Measurements from ENCODE around the gene PARD3. TPM values are rescaled to one million over a fixed set of nuclear protein-coding genes. Genes with fewer than 3 reads are reported as not detected.

Gene PARD3
- total RNA-seq, 2 experiments from 2014 or later: 0.29 to 0.94 TPM

GRCh38 chr10:34184939-34185386 is 630.1 kb downstream of the PARD3 start:
- CTCF ChIA-PET: no interaction called here
- Mint-ChIP-seq H3K36me3 (no peaks in the 10 kb centered on the region), H3K4me3 (no peak overlapping the region)

DNA sequence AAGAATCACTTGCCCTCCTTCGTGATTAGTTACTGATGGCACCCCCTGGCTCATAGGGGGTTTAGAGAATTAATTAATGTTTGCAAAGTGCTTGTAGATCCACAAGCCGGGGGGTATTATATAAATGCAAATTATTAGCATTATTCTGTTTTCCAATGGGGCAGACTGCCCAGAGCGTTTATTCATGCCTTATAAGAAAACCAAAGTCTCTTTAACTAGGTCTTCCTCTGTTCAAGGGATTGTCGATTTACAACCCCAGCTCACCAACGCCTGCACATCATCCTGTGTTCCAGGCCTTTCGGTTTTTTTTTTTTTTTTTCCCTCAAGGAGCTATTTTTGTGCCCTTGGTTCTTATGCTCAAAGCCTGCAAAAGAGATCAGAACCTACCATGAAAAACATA is 630.7 kb downstream of the PARD3 start:
- DNase-seq (no peak), ATAC-seq (no peak)
- Mint-ChIP-seq H3K27ac (no peak overlapping the region), H3K36me3 (no peaks in the 10 kb centered on the region), H3K27me3 (no peaks in the 10 kb centered on the region), H3K9me3 (ENCODE audit: low read depth) (no peaks in the 10 kb centered on the region), H3K4me1 (no peaks in the 10 kb centered on the region), H3K4me3 (no peak overlapping the region)
- CTCF ChIA-PET: no interaction called here

More at GRCh38 chr10:34184939-34185386, 630.1 kb downstream of the PARD3 start:
- no peaks in the 10 kb centered on the region for H3K9me3 Mint-ChIP-seq (ENCODE audit: low read depth)
- no peak for ATAC-seq
- no peaks in the 10 kb centered on the region for H3K27me3 Mint-ChIP-seq
- no peaks in the 10 kb centered on the region for H3K4me1 Mint-ChIP-seq
- no peak for DNase-seq
- no peak overlapping the region for H3K27ac Mint-ChIP-seq

GRCh38 chr10:34183016-34183796 is 631.9 kb downstream of the PARD3 start:
- H3K36me3 Mint-ChIP-seq: no peaks in the 10 kb centered on the region
- H3K9me3 Mint-ChIP-seq (ENCODE audit: low read depth): no peaks in the 10 kb centered on the region
- H3K27me3 Mint-ChIP-seq: no peaks in the 10 kb centered on the region
- no peak overlapping the region for H3K27ac Mint-ChIP-seq
- CTCF ChIA-PET: no interaction called here
- no peak overlapping the region for H3K4me3 Mint-ChIP-seq
- H3K4me1 Mint-ChIP-seq: no peaks in the 10 kb centered on the region
- ATAC-seq (no peak), DNase-seq (no peak)

- Mint-ChIP-seq H3K36me3 (no peaks in the 10 kb centered on the region), H3K9me3 (ENCODE audit: low read depth) (no peaks in the 10 kb centered on the region), H3K4me1 (no peaks in the 10 kb centered on the region), H3K4me3 (no peak overlapping the region), H3K27ac (no peak overlapping the region), H3K27me3 (no peaks in the 10 kb centered on the region)
- CTCF ChIA-PET: no interaction called here
- ATAC-seq (no peak), DNase-seq (no peak)
Observed at GRCh38 chr10:34181553-34182300, 633.4 kb downstream of the PARD3 start.

GRCh38 chr10:34180749-34181148 is 634.3 kb downstream of the PARD3 start:
- CTCF ChIA-PET: no interaction called here
- no peaks in the 10 kb centered on the region for H3K27me3 Mint-ChIP-seq
- H3K36me3 Mint-ChIP-seq: no peaks in the 10 kb centered on the region
- no peak overlapping the region for H3K27ac Mint-ChIP-seq
- H3K4me1 Mint-ChIP-seq: no peaks in the 10 kb centered on the region
- no peak overlapping the region for H3K4me3 Mint-ChIP-seq
- H3K9me3 Mint-ChIP-seq (ENCODE audit: low read depth): no peaks in the 10 kb centered on the region
- ATAC-seq (no peak), DNase-seq (no peak)

- no peak for DNase-seq
- Mint-ChIP-seq H3K27me3 (no peaks in the 10 kb centered on the region), H3K36me3 (no peaks in the 10 kb centered on the region), H3K27ac (no peak overlapping the region), H3K4me1 (no peaks in the 10 kb centered on the region), H3K9me3 (ENCODE audit: low read depth) (no peaks in the 10 kb centered on the region), H3K4me3 (no peak overlapping the region)
- CTCF ChIA-PET: no interaction called here
- ATAC-seq: no peak
Observed at GRCh38 chr10:34179280-34179679, 635.8 kb downstream of the PARD3 start.

DNA sequence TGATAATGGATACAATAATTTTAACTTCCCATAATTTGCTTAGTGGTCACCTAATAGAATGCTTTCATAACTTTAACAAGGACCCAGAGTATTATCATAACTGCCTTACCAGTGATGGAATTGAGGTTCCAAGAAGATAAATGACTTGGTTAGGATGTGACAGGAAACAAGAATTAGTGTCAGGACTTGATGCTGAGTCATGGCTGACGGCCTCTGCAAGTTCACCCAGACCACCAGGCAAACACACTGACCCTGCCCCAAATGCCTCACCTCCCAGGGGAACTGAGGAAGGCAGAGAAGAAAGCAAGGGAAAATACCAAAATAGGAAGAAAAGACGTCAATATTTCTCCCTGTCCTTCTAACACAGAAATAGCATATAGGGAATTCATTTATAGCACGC is 636.3 kb downstream of the PARD3 start:
- Mint-ChIP-seq H3K4me1 (no peaks in the 10 kb centered on the region), H3K27me3 (no peaks in the 10 kb centered on the region), H3K27ac (no peak overlapping the region), H3K36me3 (no peaks in the 10 kb centered on the region), H3K9me3 (ENCODE audit: low read depth) (no peaks in the 10 kb centered on the region), H3K4me3 (no peak overlapping the region)
- CTCF ChIA-PET: no interaction called here
- no peak for ATAC-seq
- no peak for DNase-seq

DNA sequence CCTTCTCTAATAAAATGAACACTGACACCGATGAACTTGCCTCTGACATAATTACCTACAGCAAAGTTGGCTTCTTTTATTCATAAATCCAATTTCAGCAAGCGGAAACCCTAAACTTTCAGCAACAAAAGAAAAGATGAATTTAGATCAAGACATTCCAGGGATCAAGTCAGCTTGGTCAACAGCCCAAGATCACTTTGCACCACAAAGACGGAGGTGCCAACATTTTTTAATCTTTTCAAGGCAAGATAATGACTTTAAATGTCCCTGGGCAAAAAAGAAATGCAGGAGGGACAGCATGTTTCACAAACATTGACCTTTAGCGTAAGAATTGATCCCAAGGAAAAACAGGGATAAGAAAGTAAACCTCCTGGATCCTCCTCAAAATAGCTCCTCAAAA is 636.9 kb downstream of the PARD3 start:
- Mint-ChIP-seq H3K27ac (no peak overlapping the region), H3K9me3 (ENCODE audit: low read depth) (no peaks in the 10 kb centered on the region)

GRCh38 chr10:34177445-34177844 is 637.7 kb downstream of the PARD3 start:
- no peak overlapping the region for H3K27ac Mint-ChIP-seq
- CTCF ChIA-PET: no interaction called here
- no peaks in the 10 kb centered on the region for H3K27me3 Mint-ChIP-seq
- no peaks in the 10 kb centered on the region for H3K4me1 Mint-ChIP-seq
- H3K9me3 Mint-ChIP-seq (ENCODE audit: low read depth): no peaks in the 10 kb centered on the region
- ATAC-seq (no peak), DNase-seq (no peak)
- H3K36me3 Mint-ChIP-seq: no peaks in the 10 kb centered on the region
- H3K4me3 Mint-ChIP-seq: no peak overlapping the region

More for the DNA sequence above, 636.9 kb downstream of the PARD3 start:
- CTCF ChIA-PET: no interaction called here
- ATAC-seq (no peak), DNase-seq (no peak)
- H3K36me3 Mint-ChIP-seq: no peaks in the 10 kb centered on the region
- no peaks in the 10 kb centered on the region for H3K27me3 Mint-ChIP-seq
- H3K4me1 Mint-ChIP-seq: no peaks in the 10 kb centered on the region
- H3K4me3 Mint-ChIP-seq: no peak overlapping the region

GRCh38 chr10:34176351-34176750 is 638.7 kb downstream of the PARD3 start:
- Mint-ChIP-seq H3K4me3 (no peak overlapping the region), H3K9me3 (ENCODE audit: low read depth) (no peaks in the 10 kb centered on the region), H3K36me3 (no peaks in the 10 kb centered on the region), H3K27me3 (no peaks in the 10 kb centered on the region), H3K4me1 (no peaks in the 10 kb centered on the region), H3K27ac (no peak overlapping the region)
- DNase-seq: no peak
- ATAC-seq: no peak
- CTCF ChIA-PET: no interaction called here

DNA sequence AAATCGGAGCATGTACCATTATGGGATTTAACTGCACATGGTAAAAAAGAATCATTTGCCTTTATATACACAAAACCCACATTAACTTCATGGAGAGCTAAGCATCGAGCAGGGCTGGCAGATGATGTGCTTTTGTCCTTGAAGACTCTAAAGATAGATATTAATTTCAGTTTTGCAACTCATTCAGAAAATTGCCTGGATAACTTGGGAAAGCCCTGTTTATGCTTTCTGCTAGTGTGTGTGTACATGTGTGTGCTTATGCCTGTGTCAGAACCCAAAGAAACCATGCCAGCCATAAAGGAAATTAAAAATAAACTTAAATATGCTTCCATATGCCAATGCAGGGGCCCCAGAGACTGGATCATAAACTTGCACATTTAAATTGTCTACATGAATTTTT is 640.0 kb downstream of the PARD3 start:
- peaks cover 4% of the 10 kb centered on the region for H3K9me3 Mint-ChIP-seq (ENCODE audit: low read depth)
- H3K27me3 Mint-ChIP-seq: no peaks in the 10 kb centered on the region
- CTCF ChIA-PET: no interaction called here
- no peaks in the 10 kb centered on the region for H3K4me1 Mint-ChIP-seq
- H3K36me3 Mint-ChIP-seq: no peaks in the 10 kb centered on the region
- no peak overlapping the region for H3K27ac Mint-ChIP-seq
- no peak for DNase-seq
- H3K4me3 Mint-ChIP-seq: no peak overlapping the region
- no peak for ATAC-seq

GRCh38 chr10:34172936-34173533 is 642.1 kb downstream of the PARD3 start:
- ATAC-seq: no peak
- Mint-ChIP-seq H3K9me3 (ENCODE audit: low read depth) (peaks cover 4% of the 10 kb centered on the region), H3K27me3 (no peaks in the 10 kb centered on the region), H3K4me3 (no peak overlapping the region), H3K36me3 (no peaks in the 10 kb centered on the region), H3K27ac (no peak overlapping the region), H3K4me1 (no peaks in the 10 kb centered on the region)
- CTCF ChIA-PET: no interaction called here
- no peak for DNase-seq

- H3K27me3 Mint-ChIP-seq: no peaks in the 10 kb centered on the region
- H3K4me1 Mint-ChIP-seq: no peaks in the 10 kb centered on the region
- H3K36me3 Mint-ChIP-seq: no peaks in the 10 kb centered on the region
- DNase-seq: no peak
- CTCF ChIA-PET: no interaction called here
- no peak overlapping the region for H3K27ac Mint-ChIP-seq
- ATAC-seq: no peak
- H3K4me3 Mint-ChIP-seq: no peak overlapping the region
- peaks cover 4% of the 10 kb centered on the region for H3K9me3 Mint-ChIP-seq (ENCODE audit: low read depth)
Observed at GRCh38 chr10:34171957-34172527, 643.1 kb downstream of the PARD3 start.

DNA sequence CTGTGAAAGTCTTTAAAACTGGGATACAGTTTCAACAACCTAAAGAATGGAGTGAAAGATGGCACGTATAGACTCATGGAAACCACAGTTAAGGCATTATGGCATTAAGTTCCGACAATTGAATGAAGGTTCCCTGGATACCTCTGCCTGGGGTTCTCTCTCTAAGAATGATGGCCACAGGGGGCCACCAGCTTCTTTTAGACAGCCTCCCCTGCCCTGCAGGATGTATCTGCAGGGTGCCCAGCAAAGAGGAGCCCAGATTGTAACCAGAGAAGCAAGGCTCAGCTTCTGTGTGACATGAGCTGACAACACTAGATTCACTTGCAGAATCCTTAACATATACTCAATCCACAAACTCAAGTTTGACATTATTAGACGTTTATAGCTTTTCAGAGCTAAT is 645.4 kb downstream of the PARD3 start:
- DNase-seq (no peak), ATAC-seq (no peak)
- no peaks in the 10 kb centered on the region for H3K4me1 Mint-ChIP-seq
- no peaks in the 10 kb centered on the region for H3K36me3 Mint-ChIP-seq
- no peaks in the 10 kb centered on the region for H3K27me3 Mint-ChIP-seq
- CTCF ChIA-PET: no interaction called here
- H3K4me3 Mint-ChIP-seq: no peak overlapping the region
- peaks cover 4% of the 10 kb centered on the region for H3K9me3 Mint-ChIP-seq (ENCODE audit: low read depth)
- H3K27ac Mint-ChIP-seq: no peak overlapping the region

All from activated CD8-positive, alpha-beta memory T cell treated with anti-CD3 and anti-CD28 coated beads, Interleukin-2, amount 10 ng/mL, durations not matched to agents 7 days and 5 days (primary cell).